ENCODE data around the gene HSD11B1.
"Not testable (repeated sequence)": the region's sequence is repeated elsewhere in the genome, so short reads cannot be mapped to it uniquely, and the experiment has no call there.

The HSD11B1 gene

GRCh38 chr1:209692296-209692695 lies 12.3 kb upstream of the HSD11B1 start:
- DNase-seq = no peak

- no peak for DNase-seq
Measured at GRCh38 chr1:209692745-209693504, 11.7 kb upstream of the HSD11B1 start.

- DNase-seq = no peak
Measured at GRCh38 chr1:209696673-209697072, 8.0 kb upstream of the HSD11B1 start.

- no peak for DNase-seq
Measured at GRCh38 chr1:209697126-209697525, 7.5 kb upstream of the HSD11B1 start.

- not testable (repeated sequence) for DNase-seq
Measured at GRCh38 chr1:209700686-209701085, 4.0 kb upstream of the HSD11B1 start.

GRCh38 chr1:209702832-209703231 lies 1.8 kb upstream of the HSD11B1 start:
- DNase-seq = no peak

- DNase-seq = no peak
Measured at GRCh38 chr1:209703834-209704504, 677 bp upstream of the HSD11B1 start.

GRCh38 chr1:209705033-209705598 lies 470 bp downstream of the HSD11B1 start:
- no peak for DNase-seq

- no peak for DNase-seq
Measured at GRCh38 chr1:209706622-209707021, 2.0 kb downstream of the HSD11B1 start.

GRCh38 chr1:209707308-209707707 lies 2.7 kb downstream of the HSD11B1 start:
- DNase-seq = no peak

GRCh38 chr1:209708297-209708696 lies 3.7 kb downstream of the HSD11B1 start:
- DNase-seq = no peak

- no peak for DNase-seq
Measured at GRCh38 chr1:209710093-209710492, 5.4 kb downstream of the HSD11B1 start.

- no peak for DNase-seq
Measured at GRCh38 chr1:209710847-209711246, 6.2 kb downstream of the HSD11B1 start.

GRCh38 chr1:209714338-209714737 lies 9.7 kb downstream of the HSD11B1 start:
- DNase-seq = no peak

GRCh38 chr1:209715314-209715713 lies 10.7 kb downstream of the HSD11B1 start:
- no peak for DNase-seq

GRCh38 chr1:209717818-209718217 lies 13.2 kb downstream of the HSD11B1 start:
- DNase-seq = no peak

GRCh38 chr1:209720326-209720725 lies 15.7 kb downstream of the HSD11B1 start:
- DNase-seq = no peak

- DNase-seq = no peak
Measured at GRCh38 chr1:209720826-209721225, 16.2 kb downstream of the HSD11B1 start.

- DNase-seq = no peak
Measured at GRCh38 chr1:209721323-209721722, 16.7 kb downstream of the HSD11B1 start.

GRCh38 chr1:209723265-209723664 lies 18.6 kb downstream of the HSD11B1 start:
- no peak for DNase-seq

GRCh38 chr1:209723756-209724693 lies 19.4 kb downstream of the HSD11B1 start:
- DNase-seq = no peak

GRCh38 chr1:209727286-209727685 lies 22.6 kb downstream of the HSD11B1 start:
- no peak for DNase-seq

GRCh38 chr1:209727785-209728184 lies 23.1 kb downstream of the HSD11B1 start:
- no peak for DNase-seq

Data from NCI-H524 treated with DMSO at 0.1 percent for 48 hours (cell line).